ENCODE measurements around the gene SDK1.

The SDK1 gene

DNA sequence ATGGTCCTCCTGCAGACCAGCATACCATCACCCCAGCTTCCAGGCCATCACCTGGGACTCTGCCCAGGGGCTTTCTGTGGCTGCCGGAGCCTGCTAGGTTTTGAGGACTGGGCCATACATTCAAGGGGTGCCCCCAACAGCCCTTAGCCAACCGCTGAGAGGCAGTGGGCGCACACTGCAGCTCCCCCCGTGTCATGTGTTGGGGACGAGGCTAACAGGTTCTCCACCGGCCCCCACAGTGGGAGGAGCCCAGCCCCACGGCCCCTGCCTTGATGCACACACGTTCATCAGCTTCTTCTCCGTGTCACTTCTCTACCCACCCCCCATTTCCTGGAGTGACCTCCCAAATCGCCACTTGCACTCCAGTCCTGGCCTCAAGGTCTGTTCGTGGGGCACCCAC lies 837.8 kb downstream of the SDK1 start:
- TF ChIP-seq, protein P1, sequence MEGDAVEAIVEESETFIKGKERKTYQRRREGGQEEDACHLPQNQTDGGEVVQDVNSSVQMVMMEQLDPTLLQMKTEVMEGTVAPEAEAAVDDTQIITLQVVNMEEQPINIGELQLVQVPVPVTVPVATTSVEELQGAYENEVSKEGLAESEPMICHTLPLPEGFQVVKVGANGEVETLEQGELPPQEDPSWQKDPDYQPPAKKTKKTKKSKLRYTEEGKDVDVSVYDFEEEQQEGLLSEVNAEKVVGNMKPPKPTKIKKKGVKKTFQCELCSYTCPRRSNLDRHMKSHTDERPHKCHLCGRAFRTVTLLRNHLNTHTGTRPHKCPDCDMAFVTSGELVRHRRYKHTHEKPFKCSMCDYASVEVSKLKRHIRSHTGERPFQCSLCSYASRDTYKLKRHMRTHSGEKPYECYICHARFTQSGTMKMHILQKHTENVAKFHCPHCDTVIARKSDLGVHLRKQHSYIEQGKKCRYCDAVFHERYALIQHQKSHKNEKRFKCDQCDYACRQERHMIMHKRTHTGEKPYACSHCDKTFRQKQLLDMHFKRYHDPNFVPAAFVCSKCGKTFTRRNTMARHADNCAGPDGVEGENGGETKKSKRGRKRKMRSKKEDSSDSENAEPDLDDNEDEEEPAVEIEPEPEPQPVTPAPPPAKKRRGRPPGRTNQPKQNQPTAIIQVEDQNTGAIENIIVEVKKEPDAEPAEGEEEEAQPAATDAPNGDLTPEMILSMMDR (IDR thresholded peaks at IDR 0.05; ENCODE audit: low read depth, low read length, missing control alignments): no peak
- in situ Hi-C loops (cut with HindIII; ENCODE audit: low sequenced_read_pairs): no loop called here
- H3K4me3 ChIP-seq (ENCODE audit: low read depth, low read length): no peak overlapping the region
- DNase-seq (ENCODE audit: low read depth): no peak

DNA sequence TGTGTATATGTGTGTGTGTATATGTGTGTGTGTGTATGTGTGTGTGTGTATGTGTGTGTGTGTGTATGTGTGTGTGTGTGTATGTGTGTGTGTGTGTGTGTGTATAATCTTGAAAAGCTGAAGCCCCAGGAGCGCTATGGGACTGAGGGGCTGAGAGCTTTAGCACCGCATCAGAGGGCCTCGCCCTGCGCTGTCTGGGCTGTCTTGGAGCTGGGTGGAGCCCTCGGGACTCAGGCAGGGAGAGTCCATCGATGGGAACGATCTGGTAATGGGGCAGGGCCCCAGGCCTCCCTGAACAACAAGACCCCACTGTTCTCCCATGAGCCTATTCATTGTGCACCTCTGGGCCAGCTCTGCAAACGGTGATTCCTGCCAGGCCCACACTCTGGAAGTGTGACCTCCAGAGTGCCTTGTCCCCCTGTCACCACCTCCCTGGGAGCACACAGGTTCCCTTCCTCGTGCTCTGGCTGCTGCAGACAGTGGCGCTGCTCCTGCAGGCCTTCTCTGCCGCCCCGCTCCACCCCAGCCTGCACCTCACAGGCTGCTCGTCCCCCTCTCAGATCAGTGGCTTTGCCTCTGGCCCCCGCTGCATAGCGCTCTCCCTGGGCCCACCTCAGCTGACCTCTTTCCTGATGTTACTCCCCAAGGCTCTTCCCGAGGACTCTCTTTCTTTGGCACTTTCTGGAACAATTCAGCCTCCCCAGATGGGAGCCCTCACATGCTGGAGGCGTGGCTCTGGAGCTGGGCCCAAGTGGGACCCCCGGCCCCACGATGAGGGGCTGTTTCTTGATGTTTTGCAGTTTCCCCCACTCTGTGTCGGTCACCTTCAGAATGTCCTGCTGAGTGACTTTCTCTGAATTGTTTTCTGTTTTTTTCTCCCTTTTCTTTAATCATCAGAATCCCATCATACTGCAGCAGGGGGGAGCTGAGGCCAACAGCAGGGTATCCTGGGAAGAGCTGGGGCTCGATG lies 838.9 kb downstream of the SDK1 start:
- in situ Hi-C loops (cut with HindIII; ENCODE audit: low sequenced_read_pairs): no loop called here
- DNase-seq (ENCODE audit: low read depth): no peak
- TF ChIP-seq, protein P1 (IDR thresholded peaks at IDR 0.05; ENCODE audit: low read depth, low read length, missing control alignments): no peak
- no peak overlapping the region for H3K4me3 ChIP-seq (ENCODE audit: low read depth, low read length)

DNA sequence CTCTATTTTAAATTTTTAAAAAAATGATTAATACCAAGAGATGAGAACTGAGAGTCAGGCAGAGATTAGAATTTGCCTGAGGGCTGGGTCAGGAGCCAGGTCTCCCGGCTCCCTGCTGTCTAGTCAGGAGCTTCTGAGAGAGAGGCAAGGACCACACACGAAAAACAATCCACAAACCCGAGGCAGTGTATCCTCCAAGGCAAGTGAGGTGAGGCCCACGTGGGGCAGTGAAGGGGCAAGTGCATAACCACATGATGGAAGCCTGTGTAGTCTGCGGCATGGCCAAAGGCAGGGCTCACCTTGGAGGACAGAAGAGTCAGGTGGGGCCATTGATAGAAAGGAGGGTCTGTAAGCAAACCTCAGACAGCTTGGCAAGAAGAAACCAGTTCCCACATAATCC lies 839.9 kb downstream of the SDK1 start:
- in situ Hi-C loops (cut with HindIII; ENCODE audit: low sequenced_read_pairs): no loop called here
- no peak for DNase-seq (ENCODE audit: low read depth)
- TF ChIP-seq, protein P1 (IDR thresholded peaks at IDR 0.05; ENCODE audit: low read depth, low read length, missing control alignments): no peak
- H3K4me3 ChIP-seq (ENCODE audit: low read depth, low read length): no peak overlapping the region

DNA sequence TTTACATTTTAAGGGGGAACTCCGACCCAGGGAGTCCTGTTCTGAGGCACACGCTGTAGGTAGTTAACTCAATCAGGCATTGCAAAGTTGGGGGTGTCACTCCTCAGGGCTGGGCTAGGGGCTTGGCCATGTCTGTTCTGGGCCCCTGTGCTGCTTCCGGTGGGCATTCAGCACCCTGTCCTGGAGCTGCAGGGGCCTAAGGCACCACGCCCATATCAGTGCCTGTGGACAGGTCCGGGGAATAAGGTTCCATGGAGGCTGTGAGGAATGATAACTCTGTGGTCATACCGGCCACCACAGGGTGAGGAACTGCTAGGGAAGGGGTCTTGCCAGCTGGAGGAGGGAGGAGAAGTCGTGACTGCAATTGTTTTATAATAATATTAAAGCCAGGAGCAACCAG lies 842.0 kb downstream of the SDK1 start:
- no peak for DNase-seq (ENCODE audit: low read depth)
- in situ Hi-C loops (cut with HindIII; ENCODE audit: low sequenced_read_pairs): no loop called here
- H3K4me3 ChIP-seq (ENCODE audit: low read depth, low read length): no peak overlapping the region
- TF ChIP-seq, protein P1 (IDR thresholded peaks at IDR 0.05; ENCODE audit: low read depth, low read length, missing control alignments): no peak

DNA sequence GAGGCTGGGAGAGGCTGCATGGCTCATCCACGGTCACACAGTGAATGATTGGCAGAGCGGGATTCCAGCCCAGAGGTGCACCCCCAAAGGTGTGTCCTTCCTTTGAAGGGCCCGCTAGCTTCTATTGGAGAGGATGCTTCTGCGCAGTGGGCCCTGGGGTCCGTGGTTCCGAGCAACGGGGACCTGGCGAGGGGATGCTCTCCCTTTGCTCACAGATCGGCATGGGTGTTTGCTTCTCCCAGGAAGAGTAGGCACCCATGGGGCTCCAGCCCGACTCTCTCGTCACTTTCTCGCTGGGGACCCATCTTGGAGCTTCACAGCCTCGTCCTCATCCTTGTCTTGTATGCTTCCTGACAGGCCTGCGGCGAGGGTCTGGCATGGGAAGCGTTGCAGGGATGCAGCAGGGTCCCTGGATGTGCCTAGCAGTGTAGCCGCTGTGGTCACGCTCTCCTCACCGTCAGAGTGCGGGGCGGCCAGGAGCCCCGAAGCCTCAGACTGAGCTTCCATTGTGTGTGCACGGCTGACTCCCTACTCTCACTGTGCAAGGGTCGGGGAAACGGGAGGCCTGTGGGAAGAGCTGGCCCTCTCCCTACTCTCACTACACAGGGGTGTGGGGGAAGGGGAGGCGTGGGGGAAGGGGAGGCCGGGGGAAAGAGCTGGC lies 842.6 kb downstream of the SDK1 start:
- TF ChIP-seq, protein P1 (IDR thresholded peaks at IDR 0.05; ENCODE audit: low read depth, low read length, missing control alignments): no peak
- in situ Hi-C loops (cut with HindIII; ENCODE audit: low sequenced_read_pairs): no loop called here
- no peak overlapping the region for H3K4me3 ChIP-seq (ENCODE audit: low read depth, low read length)
- no peak for DNase-seq (ENCODE audit: low read depth)

DNA sequence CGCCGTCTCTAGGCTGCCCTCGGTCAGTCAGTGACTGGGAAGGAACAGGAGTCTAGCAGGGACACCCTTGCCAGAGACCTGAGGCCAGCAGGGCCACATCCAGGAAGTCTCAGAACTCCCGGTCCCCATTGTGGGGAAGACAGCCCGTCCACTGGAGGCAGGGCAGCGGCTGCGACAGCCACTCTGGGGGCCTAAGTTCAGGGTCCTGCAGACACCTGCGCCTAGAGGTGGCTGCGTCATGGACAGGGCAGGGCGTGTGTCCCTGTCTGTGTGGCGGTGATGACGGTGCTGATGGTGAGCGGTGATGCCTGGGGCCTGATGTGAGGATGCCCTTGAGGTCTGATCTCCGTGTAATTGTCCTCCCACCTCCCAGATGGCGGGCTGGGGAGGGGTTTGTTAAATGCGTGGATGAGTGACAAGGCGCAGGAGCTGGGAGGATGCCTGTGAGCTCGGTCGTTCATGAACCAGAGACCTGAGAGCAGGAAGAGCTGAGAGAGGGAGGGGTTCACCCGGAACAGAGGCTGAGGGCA lies 843.2 kb downstream of the SDK1 start:
- H3K4me3 ChIP-seq (ENCODE audit: low read depth, low read length): peak overlapping the region; percentile 17
- in situ Hi-C loops (cut with HindIII; ENCODE audit: low sequenced_read_pairs): no loop called here
- DNase-seq (ENCODE audit: low read depth): no peak

More for the DNA sequence above, 843.2 kb downstream of the SDK1 start:
- TF ChIP-seq, protein P1 (IDR thresholded peaks at IDR 0.05; ENCODE audit: low read depth, low read length, missing control alignments): no peak

All from astrocyte of the cerebellum (primary cell).